CD4-positive, alpha-beta T cell treated with Interleukin-4 for 4 hours (primary cell): ENCODE results near the gene GLIS2.
A peak's percentile ranks its signal among the peaks of the same experiment; 100 is the strongest.

Experiments
- DNase-seq: peaks from one replicate; pipeline ENCODE4 v3.0.0-alpha.2; 2020

GLIS2 gene

DNA sequence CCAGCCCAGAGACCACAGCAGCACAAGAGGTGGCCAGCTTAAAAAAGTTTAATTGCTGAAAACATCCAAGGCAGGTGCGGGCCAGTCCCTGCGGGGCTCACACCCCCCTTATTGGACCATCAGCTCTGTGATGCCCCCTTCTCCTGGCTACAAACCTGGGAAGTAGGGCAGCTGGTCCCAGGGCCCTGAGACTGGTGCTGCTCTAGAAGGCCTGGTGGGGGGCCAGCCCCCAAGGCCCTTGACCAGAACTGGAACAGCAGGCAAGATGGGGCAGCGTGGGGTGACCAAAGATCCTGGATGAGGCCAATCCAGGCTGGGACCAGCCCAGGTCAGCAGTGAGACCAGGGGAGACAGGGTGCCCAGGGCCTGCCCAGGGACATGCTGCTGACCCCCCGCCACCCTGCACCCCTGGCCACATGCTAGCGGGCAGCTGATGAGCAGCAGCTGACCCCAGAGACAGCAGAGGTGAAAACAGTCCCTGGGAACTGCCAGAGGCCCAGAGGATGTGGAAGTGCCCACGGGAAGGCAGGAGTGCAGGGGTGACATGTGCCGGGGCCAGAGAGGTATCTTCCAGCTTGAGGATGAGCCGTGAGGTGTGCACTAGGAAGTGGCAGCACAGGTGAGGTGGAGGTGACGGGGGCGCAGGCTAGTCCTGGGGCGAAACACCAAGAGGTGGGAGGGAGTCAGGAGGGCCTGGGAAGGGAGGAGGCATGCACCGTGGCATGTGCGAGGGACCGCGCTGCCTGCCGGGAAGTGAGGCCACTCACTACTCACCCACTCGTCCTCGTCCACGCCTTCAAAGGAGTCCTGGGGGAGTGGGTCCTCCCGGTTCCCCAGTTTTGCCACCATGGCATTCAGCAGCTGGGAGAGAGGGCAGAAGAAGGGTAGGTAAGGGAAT is 38.9 kb downstream of the GLIS2 start:
- DNase-seq: no peak

DNA sequence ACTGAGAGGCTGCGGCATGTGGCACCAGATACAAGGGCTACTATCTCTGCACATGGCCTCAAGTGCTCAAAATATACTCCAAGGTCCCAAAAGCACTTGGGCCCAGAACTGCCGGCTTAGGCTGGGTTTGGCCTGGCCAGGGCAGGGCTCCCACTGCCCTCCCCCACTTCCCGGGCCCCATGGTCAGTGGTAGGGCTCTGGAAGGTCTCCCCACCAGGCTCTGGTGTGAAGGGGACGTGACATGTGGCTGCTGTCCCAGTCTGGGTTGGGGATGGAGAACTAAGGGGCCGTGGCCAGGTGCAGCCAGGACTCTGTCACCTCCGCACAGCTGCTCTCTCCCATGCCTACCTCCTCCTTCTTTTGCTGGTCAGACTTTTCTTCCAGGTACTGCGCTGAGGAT is 41.0 kb downstream of the GLIS2 start:
- no peak for DNase-seq

DNA sequence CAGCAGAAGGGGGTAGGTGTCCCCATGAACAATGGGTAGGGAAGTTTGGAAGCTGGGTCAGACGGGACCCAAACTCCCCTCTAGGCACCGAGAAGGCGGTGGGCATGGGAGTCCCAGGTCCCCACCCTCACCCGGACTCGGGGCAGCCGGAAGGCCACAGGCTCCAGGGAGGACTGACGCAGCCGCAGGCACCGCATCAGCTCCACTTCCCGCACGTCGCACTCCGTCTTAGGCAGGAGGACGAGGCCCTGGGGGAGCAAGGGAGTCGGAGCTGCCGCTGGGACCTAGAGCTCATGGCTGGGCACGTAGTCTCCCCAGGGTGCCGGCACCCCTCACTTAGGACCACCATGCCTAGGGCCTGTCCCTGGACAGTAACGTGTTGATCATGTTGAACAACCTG is 42.4 kb downstream of the GLIS2 start:
- DNase-seq: no peak

DNA sequence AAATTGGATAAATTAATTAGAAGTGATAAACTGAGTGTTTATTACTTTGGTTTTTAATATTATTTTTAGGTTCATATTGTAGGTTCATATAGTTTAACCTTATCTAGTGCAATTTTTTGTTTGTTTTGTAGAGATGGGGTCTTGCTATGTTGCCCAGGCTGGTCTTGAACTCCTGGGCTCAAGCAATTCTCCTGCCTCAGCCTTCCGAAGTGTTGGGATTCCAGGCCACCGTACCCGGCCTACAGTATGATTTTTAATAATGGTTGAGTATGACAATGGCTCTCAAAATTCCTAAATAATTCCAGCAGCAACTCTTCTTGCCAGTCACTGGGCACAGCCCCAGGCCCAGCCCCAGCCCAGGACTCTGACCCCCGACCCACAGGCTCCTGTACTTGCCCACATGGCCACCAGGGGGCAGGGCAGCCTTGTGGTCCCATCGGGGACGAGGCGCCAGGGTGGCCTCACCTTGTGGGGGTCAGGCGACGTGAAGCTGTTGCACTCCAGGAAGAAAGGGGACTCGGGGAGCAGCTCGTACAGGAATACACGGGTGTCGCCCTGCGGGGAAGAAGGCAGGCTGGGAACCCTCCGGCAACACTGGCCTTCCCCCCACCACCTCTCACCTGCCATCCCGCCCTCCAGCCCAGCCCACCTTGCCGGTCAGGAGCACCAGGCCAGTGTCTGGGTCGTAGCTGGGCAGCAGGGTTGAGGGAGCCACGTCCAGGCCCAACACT is 43.1 kb downstream of the GLIS2 start:
- peak; percentile 32 for DNase-seq

DNA sequence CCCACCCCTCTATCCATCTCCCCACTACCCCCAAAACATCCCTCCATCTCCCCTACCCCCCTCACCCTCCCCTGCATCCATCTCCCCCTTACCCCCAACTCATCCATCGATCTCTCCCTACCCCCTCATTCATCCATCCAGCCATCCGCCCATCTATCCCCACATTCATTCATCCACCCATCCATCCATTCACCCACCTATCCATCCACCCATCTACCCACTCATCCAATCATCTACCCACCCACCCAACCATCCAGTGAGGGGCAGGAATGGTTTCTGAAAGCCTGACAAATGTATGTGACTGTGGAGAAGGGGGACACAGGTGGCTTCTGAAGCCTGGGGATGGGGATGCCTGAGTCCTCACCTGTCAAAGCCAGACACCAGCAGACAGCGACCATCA is 44.0 kb downstream of the GLIS2 start:
- DNase-seq: no peak

DNA sequence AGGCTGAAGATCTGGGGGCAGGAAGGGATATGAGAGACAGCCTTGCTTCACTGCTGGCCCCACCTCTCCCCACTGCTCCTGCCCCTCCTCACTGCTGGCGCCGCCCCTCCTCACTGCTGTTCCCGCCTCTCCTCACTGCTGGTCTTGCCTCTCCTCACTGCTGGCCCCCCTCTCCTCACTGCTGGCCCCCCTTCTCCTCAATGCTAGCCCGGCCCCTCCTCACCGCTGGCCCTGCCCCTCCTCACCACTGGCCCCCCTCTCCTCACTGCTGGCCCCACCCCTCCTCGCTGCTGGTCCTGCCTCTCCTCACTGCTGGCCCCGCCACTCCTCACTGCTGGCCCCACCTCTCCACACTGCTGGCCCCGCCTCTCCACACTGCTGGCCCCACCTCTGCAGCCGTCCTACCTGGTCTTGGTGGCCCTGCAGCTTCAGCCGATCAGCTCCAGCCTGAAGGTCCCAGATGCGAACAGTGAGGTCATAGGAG is 44.7 kb downstream of the GLIS2 start:
- DNase-seq: no peak

DNA sequence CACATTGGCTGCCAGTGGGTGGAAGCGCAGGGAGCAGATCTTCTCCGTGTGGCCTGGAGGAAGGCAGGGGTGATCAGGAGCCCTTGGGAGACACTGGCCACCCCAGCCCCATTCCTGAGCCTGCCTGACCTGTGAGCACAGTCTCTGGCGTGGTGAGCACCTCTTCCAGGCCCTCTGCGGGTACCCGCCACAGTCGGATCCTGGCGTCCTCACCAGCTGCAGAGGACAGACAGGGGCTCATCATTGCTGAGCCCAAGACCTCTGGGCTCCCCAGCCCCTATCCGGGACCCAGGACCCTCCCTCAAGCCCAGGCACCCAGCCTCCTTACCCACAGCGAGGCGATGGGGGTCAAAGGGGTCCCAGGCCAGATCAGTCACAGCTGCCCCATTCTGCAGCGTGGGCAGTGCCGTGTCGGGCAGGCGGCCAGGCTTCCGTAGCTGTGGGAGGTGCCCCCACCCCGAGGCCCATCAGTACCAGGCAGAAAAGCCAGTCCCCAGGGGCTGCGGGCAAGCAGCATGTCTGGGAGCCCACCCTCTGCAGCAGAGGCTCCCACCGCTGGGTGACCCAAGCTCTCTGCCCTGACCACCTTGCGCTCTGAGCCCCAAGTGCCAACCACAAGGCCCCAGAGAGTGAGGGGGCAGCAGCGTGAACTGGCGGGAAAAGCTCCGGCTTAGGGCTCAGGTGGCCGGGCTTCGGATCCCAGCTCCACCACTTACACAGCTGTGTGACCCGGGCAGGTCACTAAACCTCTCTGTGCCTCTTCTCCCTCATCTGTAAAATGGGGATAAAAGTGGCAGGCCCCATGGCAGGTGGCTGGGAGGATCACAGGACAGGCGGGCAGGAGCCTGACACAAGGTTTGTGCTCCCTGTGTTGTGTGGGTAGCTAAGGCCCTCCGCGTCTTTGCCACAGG is 45.4 kb downstream of the GLIS2 start:
- no peak for DNase-seq

DNA sequence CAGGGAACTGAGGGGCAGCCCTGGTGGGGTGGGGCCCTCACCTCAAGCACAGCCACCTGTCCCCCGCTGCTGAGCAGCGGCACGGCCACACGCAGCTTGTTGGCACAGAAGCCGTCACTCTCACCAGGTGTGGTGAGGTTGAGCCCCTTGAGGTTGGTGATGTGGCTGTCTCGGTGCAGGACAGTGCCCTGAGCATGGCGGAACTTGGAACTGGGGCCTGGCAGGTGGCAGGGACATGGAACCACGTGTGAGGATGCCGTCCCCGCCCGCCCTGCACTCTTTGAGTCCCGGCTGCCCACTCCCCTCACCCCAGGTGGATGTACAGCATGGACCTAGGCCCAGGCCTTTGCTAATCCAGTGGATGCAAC is 46.1 kb downstream of the GLIS2 start:
- no peak for DNase-seq

DNA sequence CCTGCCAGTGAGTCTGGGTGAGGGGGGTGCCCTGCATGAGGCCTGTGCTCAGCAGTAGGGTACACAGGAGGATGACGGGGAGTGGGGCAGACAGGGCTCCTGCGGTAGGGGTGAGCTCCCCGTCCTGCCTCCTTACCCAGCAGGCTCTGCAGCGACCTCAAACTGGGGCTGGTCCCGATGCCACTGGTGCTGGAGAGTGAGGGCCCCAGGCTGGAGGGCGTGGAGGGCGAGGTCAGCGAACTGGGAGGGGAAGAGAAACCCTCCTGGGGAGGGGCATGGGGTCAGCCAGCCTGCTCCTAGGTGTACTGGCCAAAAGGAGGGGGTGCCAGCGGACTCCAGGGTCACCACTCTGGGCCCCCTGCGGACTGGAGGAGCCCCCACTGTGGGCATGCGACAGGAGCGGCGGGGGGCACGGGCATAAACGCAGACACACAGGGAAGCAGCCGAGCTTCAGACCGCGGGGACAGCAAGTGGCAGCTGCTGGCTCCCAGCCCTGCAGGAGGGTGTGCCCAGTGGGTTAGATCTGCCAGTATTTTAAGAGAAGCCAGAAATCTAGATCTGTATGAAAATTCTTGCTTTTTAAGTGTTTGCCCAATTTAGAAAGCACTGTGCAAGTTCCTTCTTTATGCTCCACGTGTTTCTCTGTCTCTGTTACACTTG is 46.7 kb downstream of the GLIS2 start:
- DNase-seq: no peak

DNA sequence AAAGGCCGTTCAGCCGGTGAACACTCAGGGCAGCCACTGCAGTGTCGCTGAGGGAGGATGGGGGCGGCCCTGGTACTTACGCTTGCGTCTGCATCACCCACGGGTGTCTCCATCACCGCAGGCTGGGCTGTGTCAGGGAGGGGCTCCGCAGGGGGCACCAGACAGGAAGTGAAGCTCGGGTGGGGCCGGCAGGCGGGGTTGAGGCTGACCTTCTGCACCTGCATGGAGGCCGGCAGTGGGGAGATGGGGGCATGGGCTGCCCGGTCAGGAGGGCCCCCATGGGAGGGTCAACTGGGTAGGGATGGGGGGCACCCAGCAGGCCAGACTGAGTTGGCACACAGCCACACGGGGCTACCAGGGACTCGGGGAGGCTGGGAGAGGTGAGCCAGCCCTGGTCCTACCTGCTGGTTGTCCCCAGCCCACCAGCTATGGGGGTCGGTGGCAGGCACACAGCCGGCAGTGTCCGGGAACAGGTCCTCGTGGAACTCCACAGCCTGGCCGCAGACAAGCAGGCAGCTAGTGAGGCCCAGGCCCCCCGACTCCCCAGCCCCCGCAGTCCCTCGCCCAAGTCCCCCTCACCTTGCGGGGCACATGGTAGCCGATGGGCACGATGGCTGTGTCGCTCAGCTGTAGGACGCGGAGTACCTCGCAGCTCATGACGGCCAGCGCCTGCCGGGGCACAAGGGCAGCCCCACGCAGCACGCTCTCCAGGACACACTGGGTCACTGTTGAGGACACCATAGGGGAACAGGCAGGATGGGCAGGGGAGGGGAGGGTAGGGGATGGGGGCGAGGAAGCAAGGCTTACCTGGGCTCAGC is 48.5 kb downstream of the GLIS2 start:
- DNase-seq: no peak

DNA sequence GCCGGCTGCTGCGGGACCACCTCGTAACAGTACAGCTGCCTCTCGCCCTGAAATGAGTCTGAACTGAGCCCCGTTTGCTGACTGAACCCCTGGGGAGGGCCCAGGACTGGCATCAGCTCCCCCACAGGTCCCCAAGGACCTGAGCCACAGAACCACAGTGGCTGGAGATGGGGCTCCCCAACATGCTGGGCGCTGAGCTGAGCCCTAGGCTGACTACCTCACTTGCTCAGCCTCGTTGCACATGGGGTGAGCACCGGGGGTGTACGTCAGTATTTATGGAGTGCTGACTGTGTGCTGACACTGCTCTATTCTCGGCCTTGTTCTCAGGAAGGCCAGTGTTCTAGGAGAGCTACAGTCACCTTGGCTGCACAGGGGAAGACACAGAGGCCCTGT is 49.1 kb downstream of the GLIS2 start:
- no peak for DNase-seq

DNA sequence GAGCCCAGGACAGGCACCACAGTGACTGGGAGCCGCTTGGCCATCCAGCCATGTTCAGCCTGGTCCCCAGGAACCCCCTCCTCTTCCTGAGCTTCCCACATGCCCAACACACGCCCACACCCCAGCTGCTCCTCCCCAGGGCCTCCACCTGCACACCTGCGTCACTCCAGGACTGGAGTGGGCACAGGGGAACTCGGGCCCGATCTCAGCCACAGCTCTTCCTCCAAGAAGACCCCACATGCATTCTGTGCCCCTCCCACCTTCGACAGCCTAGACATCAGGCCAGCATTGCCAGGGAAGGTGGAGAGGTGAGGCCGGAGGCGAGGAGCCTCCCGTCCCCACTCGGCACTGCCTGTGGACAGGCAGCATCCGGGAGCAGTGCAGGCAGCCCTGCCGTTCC is 49.7 kb downstream of the GLIS2 start:
- DNase-seq: no peak

DNA sequence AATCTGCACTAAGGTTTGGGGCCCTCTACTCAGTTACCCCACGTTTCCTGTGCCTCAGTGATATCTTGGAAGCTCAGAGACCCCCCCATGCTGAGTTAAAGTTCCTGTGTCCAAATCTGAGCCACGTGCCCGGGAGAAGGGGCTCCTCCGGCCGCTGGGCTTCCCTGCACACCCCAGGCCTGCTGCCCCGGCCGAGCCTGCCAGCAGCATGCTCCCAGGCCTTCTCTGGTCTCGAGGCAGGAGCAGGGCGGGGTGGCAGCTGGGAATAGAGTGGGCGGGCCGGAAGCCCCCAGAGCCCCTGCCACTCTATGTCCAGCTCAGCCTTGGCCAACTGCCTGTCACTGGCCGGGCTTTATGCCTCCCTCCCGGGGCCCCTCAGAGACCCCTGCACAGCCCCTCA is 50.1 kb downstream of the GLIS2 start:
- no peak for DNase-seq

DNA sequence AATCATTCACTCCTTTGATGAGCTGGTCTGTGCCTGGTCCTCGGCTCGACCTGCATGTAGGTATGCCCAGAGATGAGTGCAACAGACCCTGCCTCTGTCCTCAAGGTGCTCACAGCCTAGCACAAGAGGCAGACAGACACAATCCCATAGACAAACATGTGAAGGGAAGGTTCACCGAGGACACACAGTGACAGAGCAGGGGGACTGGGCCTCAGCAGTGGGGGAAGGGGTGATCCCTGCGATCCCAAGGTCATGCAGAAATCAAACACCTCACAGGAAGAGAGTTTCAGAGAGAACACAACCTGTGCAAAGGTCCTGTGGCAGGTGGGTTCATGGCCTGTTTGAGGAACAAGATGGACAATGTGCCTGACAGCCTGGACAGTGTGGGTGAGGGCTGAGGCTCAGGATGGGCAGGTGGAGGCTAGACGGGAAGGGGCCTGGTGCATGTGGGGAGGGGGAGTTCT is 51.6 kb downstream of the GLIS2 start:
- no peak for DNase-seq

DNA sequence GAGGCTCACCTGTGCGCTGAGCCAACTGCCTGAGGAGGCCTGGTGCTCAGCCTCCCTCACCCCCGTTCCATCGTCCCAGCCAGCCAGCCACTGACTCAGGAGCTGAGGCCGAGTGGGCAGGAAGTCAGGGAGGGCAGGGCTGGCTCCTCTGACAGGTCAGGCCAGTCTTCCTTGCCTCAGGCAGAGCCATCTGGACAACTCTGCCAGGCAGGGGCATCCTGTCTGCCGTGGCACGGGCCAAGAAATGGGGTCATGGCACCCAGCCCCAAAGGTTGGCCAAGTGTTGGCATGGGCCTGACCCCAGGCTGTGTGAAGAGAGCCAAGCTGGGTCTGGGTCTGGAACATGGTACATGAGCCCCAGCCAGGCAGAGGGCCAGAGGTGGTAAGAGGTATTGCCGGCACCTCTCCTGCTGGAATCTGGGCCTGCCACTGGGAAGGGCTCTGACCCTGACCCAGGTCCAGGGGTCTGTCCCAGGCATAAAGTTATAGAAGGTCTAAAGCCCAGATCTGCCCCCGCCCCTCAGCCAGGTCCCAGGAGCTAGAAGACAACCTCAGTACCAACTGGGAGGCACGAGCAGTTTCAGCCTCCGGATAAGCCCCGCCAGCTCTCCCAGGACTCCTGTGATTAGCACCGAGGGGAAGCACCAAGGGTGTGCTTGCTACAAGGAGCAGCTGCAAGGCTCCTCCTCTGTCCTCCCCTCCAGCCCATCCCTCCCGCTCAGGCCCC is 53.3 kb downstream of the GLIS2 start:
- no peak for DNase-seq

DNA sequence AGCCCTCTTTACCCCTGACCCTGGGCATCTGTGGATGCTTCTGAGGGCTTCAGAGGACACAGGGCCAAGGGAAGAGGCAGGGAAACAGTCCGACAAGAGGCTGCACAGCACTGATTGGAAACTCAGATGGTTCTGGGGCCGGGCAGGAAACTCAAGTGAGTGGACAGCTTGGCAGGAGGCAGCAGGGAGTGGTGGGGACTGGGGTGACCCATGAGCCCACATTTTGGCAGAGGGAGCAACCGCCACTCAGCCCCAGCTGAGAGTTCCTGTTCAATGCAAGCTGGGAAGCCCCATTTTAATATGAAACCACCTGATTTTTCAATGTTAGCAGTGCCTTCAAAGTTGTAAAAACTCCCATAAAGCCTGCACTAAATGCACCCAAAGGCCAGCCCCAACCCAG is 54.3 kb downstream of the GLIS2 start:
- DNase-seq: no peak

DNA sequence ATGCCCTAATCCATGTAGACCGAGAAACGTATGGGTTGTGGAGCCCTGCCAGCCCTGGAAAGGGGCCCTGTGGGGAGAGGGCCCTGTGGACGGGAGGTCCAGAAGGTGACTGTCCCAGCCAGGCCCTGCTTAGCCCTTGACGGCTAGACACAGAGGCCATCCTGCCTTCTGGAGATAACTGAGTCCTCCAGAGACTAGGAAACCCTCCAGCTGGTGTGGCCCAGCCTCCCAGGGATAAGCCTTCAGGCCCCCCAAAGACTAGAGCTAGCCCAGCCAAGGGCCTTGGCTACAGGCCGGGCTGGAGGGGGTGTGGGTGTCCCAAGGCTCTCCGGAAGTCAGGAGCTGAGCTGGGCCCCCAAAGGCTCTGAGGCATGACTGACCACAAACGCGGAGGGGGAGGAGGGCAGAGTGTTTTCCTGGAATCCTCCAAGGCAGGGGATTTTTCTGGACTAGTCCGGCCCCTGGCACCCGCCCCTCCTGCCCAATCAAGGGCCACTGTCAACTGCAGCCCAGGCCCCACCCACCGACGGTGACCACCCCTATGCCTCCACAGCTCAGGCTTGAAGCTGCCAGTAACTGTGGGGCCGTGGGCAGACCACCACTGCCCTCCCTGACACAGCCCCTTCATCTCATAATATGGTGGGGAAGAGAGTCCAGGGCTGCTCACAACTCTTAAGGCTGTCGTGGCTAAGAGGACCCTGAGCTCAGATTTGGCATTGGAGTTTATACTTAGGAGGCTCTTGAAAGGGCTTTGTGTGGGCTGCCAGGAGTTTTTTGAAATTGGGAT is 54.9 kb downstream of the GLIS2 start:
- no peak for DNase-seq

DNA sequence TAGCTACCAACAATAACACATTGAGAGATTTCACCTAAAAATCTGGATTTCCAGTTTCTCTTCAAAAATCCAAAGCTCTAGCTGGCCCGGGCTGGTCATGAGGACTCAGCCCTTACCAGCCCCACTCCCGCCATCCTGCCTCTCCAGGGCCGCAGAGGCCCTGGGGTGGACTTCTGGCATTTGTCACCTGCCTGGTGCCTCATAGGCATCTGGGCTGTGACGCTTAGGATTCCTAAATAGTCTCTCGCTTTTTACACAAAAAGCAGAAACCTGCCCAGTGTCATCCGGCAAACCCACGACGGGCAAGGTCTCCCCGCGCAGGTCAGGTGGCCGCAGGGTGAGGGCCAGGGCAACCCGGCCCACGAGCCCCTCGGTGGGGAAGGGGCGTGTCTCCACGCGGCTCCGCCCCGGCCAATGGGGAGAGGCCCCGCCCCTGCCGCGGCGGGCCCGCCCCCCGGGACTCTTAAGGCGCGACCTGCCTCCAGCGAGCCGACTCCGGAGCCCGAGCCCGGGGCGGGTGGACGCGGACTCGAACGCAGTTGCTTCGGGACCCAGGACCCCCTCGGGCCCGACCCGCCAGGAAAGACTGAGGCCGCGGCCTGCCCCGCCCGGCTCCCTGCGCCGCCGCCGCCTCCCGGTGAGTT is 55.6 kb downstream of the GLIS2 start, which contains the start of gene VASN:
VASN (plus strand) TSS at position 492 of the 644 bp plus-strand sequence. CDS start 9,030 bp downstream, outside the sequence.
- peak; percentile 37 for DNase-seq

DNA sequence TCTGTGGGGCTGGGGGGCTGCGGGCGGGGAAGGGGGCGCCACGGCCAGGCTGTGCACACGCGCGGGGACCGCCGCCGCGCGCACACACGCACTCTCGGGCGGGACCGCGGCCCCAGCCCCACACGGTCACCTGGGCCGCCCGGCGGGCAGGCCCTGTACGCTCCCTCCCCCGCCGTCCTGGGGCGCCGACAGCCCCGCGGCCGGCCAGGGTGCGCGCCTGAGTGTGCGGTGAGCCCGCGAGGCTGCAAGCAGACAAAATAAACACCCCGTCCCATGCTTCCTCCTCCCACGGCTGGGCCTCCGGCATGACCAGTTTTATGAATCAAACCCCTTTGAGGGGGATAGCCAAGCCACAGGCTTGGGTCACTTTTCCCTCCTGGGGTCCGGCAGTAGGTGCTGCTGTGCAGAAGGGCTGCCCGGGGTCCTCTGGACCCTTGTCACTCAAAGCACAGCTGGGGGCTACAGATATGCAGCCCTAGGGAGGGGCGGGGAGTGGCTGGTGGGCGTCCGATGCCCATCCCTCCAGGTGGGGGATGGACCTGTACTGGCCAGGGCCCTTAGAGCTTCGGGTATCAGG is 56.2 kb downstream of the GLIS2 start:
- peak; percentile 14 for DNase-seq
